Astrocyte (in vitro differentiated cells and primary cell): ENCODE results near the gene PTPRU. TPM values are rescaled to one million over a fixed set of nuclear protein-coding genes. Genes with fewer than 3 reads are reported as not detected.

Source experiments
- DNase-seq: peaks from one replicate; pipeline ENCODE4 v3.0.0-alpha.2; 2010; ENCODE audit warnings: low read depth
- FAIRE-seq: peaks from 2 replicates; lab custom pipeline; 2011; peaks lifted over from hg19 to GRCh38; lab: Jason Lieb, UNC
- H2AFZ ChIP-seq: 2 replicates; pipeline ENCODE4 v1.6.0; 2012; ENCODE audit warnings: low read depth, low read length, inconsistent platforms
- H3K27ac ChIP-seq: 2 replicates; pipeline ENCODE4 v1.5.1; 2011; ENCODE audit warnings: low read depth, low read length, inconsistent platforms
- H3K27me3 ChIP-seq: 2 replicates; pipeline ENCODE4 v1.6.0; 2011; ENCODE audit warnings: low read length, inconsistent platforms; ENCODE audit not compliant: insufficient read depth
- H3K36me3 ChIP-seq: 2 replicates; pipeline ENCODE4 v1.5.1; 2011; ENCODE audit warnings: low read length, inconsistent platforms; ENCODE audit not compliant: insufficient read depth
- H3K4me1 ChIP-seq: 2 replicates; pipeline ENCODE4 v1.5.1; 2011; ENCODE audit warnings: low read length, inconsistent platforms; ENCODE audit not compliant: insufficient read depth
- H3K4me2 ChIP-seq: 2 replicates; pipeline ENCODE4 v1.6.0; 2012; ENCODE audit warnings: low read length, inconsistent platforms
- H3K4me3 ChIP-seq: 2 replicates; pipeline ENCODE4 v1.5.1; 2011; ENCODE audit warnings: low read depth, mild to moderate bottlenecking, low read length, inconsistent platforms; ENCODE audit not compliant: insufficient read depth
- H3K79me2 ChIP-seq: 2 replicates; pipeline ENCODE4 v1.6.0; 2012; ENCODE audit warnings: mild to moderate bottlenecking, low read length, inconsistent platforms; ENCODE audit not compliant: insufficient read depth
- H3K9ac ChIP-seq: 2 replicates; pipeline ENCODE4 v1.6.0; 2012; ENCODE audit warnings: mild to moderate bottlenecking, low read length, inconsistent platforms
- H3K9me3 ChIP-seq: 2 replicates; pipeline ENCODE4 v1.5.1; 2012; ENCODE audit warnings: low read depth, mild to moderate bottlenecking, low read length, inconsistent platforms; ENCODE audit not compliant: insufficient read depth
- H4K20me1 ChIP-seq: 2 replicates; pipeline ENCODE4 v1.6.0; 2012; ENCODE audit warnings: low read length, inconsistent platforms; ENCODE audit not compliant: insufficient read depth
- H3K27ac Mint-ChIP-seq: one replicate; pipeline ENCODE4 v1.8.0; 2021; ENCODE audit warnings: mild to moderate bottlenecking, mixed read lengths; ENCODE audit not compliant: unreplicated experiment
- H3K27me3 Mint-ChIP-seq: one replicate; pipeline ENCODE4 v1.8.0; 2021; ENCODE audit warnings: low read depth, mixed read lengths; ENCODE audit not compliant: unreplicated experiment
- H3K36me3 Mint-ChIP-seq: one replicate; pipeline ENCODE4 v1.8.0; 2021; ENCODE audit warnings: low read depth, mixed read lengths; ENCODE audit not compliant: unreplicated experiment
- H3K4me1 Mint-ChIP-seq: one replicate; pipeline ENCODE4 v1.8.0; 2021; ENCODE audit warnings: low read depth, mixed read lengths; ENCODE audit not compliant: unreplicated experiment
- H3K4me3 Mint-ChIP-seq: one replicate; pipeline ENCODE4 v1.8.0; 2021; ENCODE audit warnings: mild to moderate bottlenecking, moderate library complexity, mixed read lengths; ENCODE audit not compliant: unreplicated experiment
- H3K9me3 Mint-ChIP-seq: one replicate; pipeline ENCODE4 v1.8.0; 2021; ENCODE audit warnings: mild to moderate bottlenecking, mixed read lengths; ENCODE audit not compliant: unreplicated experiment
- EZH2 ChIP-seq: IDR thresholded peaks from 2 replicates; pipeline ENCODE4 v1.6.1; 2012; ENCODE audit warnings: mild to moderate bottlenecking, low read length, inconsistent platforms; ENCODE audit not compliant: insufficient read depth
- total RNA-seq: library from RNA; stranded (reverse); gene quantifications from 2 replicates; pipeline ENCODE4 v1.2.1, GENCODE V29; 2021
- TF ChIP-seq, protein P1 (sequence below): IDR thresholded peaks from 2 replicates; pipeline ENCODE4 v1.5.1; 2011; ENCODE audit warnings: low read depth, mild to moderate bottlenecking, inconsistent platforms, low read length, moderate library complexity; ENCODE audit not compliant: insufficient read depth

Gene PTPRU
- total RNA-seq, 1 donor from 2014 or later = 36.6 TPM

- Histone ChIP-seq H3K27me3 (no peaks in the 10 kb centered on the region), H3K79me2 (peaks cover 45% of the 10 kb centered on the region), H2AFZ (no peak overlapping the region), H3K27ac (no peak overlapping the region), H3K4me2 (no peak overlapping the region), H3K9ac (no peak overlapping the region), H3K4me3 (no peak overlapping the region), H4K20me1 (peaks cover 26% of the 10 kb centered on the region), H3K4me1 (peaks cover 46% of the 10 kb centered on the region), H3K9me3 (no peaks in the 10 kb centered on the region), H3K36me3 (no peaks in the 10 kb centered on the region)
- Mint-ChIP-seq H3K27me3 (peaks cover 3% of the 10 kb centered on the region), H3K4me1 (peaks cover 26% of the 10 kb centered on the region), H3K4me3 (no peak overlapping the region), H3K27ac (no peak overlapping the region), H3K9me3 (no peaks in the 10 kb centered on the region), H3K36me3 (peaks cover 3% of the 10 kb centered on the region)
- no peak for TF ChIP-seq EZH2
- TF ChIP-seq, protein P1, sequence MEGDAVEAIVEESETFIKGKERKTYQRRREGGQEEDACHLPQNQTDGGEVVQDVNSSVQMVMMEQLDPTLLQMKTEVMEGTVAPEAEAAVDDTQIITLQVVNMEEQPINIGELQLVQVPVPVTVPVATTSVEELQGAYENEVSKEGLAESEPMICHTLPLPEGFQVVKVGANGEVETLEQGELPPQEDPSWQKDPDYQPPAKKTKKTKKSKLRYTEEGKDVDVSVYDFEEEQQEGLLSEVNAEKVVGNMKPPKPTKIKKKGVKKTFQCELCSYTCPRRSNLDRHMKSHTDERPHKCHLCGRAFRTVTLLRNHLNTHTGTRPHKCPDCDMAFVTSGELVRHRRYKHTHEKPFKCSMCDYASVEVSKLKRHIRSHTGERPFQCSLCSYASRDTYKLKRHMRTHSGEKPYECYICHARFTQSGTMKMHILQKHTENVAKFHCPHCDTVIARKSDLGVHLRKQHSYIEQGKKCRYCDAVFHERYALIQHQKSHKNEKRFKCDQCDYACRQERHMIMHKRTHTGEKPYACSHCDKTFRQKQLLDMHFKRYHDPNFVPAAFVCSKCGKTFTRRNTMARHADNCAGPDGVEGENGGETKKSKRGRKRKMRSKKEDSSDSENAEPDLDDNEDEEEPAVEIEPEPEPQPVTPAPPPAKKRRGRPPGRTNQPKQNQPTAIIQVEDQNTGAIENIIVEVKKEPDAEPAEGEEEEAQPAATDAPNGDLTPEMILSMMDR = no peak
- FAIRE-seq (no peak), DNase-seq (no peak)
These were observed 10.7 kb downstream of the PTPRU start for GRCh38 chr1:29247044-29247443.

GRCh38 chr1:29247571-29248273 is 11.4 kb downstream of the PTPRU start:
- Histone ChIP-seq H3K9me3 (no peaks in the 10 kb centered on the region), H3K36me3 (no peaks in the 10 kb centered on the region), H3K27ac (no peak overlapping the region), H3K4me2 (no peak overlapping the region), H3K4me3 (no peak overlapping the region), H4K20me1 (peaks cover 26% of the 10 kb centered on the region), H3K27me3 (no peaks in the 10 kb centered on the region), H3K4me1 (peaks cover 46% of the 10 kb centered on the region), H3K9ac (no peak overlapping the region), H3K79me2 (peaks cover 40% of the 10 kb centered on the region), H2AFZ (no peak overlapping the region)
- no peak for TF ChIP-seq EZH2
- TF ChIP-seq, protein P1 = no peak
- H3K9me3 Mint-ChIP-seq = no peaks in the 10 kb centered on the region
- H3K4me3 Mint-ChIP-seq = no peak overlapping the region
- H3K4me1 Mint-ChIP-seq = peaks cover 26% of the 10 kb centered on the region
- H3K36me3 Mint-ChIP-seq = peaks cover 3% of the 10 kb centered on the region
- H3K27me3 Mint-ChIP-seq = peaks cover 3% of the 10 kb centered on the region
- DNase-seq = no peak
- no peak for FAIRE-seq
- peak overlapping the region; percentile 55 for H3K27ac Mint-ChIP-seq

DNA sequence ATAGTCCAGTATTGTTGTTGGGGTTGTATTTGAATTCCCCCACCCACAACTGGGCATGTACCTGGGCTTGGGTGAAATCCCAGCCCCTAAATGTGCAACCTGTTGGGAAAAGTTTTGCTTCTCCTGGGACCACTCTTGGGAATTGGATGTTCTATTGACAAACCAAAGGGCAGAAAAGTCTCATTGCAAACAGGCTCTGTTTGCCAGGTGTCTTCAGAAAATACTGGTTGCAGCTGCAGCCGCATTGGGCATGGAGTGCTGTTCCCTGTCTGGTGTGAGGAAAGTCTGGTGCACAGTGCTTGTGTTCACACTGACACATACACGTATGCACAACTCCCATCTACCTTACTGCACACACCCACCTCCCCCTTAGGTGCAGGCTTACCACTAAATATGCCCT is 12.1 kb downstream of the PTPRU start:
- H3K27me3 Mint-ChIP-seq = peaks cover 3% of the 10 kb centered on the region
- FAIRE-seq (no peak), DNase-seq (no peak)
- TF ChIP-seq, protein P1 = no peak
- TF ChIP-seq EZH2 = no peak
- Histone ChIP-seq H3K36me3 (no peaks in the 10 kb centered on the region), H3K27ac (no peak overlapping the region), H3K9me3 (no peaks in the 10 kb centered on the region), H3K4me1 (peaks cover 41% of the 10 kb centered on the region), H4K20me1 (peaks cover 22% of the 10 kb centered on the region), H3K4me3 (no peak overlapping the region), H3K4me2 (peak overlapping the region; percentile 80), H3K9ac (no peak overlapping the region), H3K79me2 (peaks cover 40% of the 10 kb centered on the region), H2AFZ (no peak overlapping the region), H3K27me3 (no peaks in the 10 kb centered on the region)
- peaks cover 3% of the 10 kb centered on the region for H3K36me3 Mint-ChIP-seq
- H3K27ac Mint-ChIP-seq = peak overlapping the region; percentile 73
- no peaks in the 10 kb centered on the region for H3K9me3 Mint-ChIP-seq
- H3K4me1 Mint-ChIP-seq = peaks cover 26% of the 10 kb centered on the region
- H3K4me3 Mint-ChIP-seq = no peak overlapping the region
